ENCODE data around the gene MLEC. TPM values are rescaled to one million over a fixed set of nuclear protein-coding genes. Genes with fewer than 3 reads are reported as not detected.

The MLEC gene
- total RNA-seq, 1 donor from 2014 or later, result 129 TPM

- no peak overlapping the region for H3K27ac Mint-ChIP-seq (ENCODE audit: unreplicated experiment)
- no peak overlapping the region for H3K4me3 Mint-ChIP-seq (ENCODE audit: unreplicated experiment)
- H3K27me3 Mint-ChIP-seq (ENCODE audit: unreplicated experiment), result no peaks in the 10 kb centered on the region
- no peak for TF ChIP-seq CTCF (IDR thresholded peaks at IDR 0.05)
- H3K4me1 Mint-ChIP-seq (ENCODE audit: unreplicated experiment), result peaks cover 7% of the 10 kb centered on the region
- H3K9me3 Mint-ChIP-seq (ENCODE audit: unreplicated experiment), result no peaks in the 10 kb centered on the region
- no peak for DNase-seq (ENCODE audit: extremely low spot score, unreplicated experiment)
- peaks cover 42% of the 10 kb centered on the region for H3K36me3 Mint-ChIP-seq (ENCODE audit: unreplicated experiment)
Observed at GRCh38 chr12:120718055-120718454, 31.1 kb downstream of the MLEC start.

GRCh38 chr12:120719072-120719471, 32.1 kb downstream of the MLEC start:
- H3K36me3 Mint-ChIP-seq (ENCODE audit: unreplicated experiment), result peaks cover 37% of the 10 kb centered on the region

GRCh38 chr12:120719496-120720233, 32.7 kb downstream of the MLEC start:
- DNase-seq (ENCODE audit: extremely low spot score, unreplicated experiment), result no peak
- Mint-ChIP-seq H3K27ac (ENCODE audit: unreplicated experiment) (no peak overlapping the region), H3K36me3 (ENCODE audit: unreplicated experiment) (peaks cover 40% of the 10 kb centered on the region), H3K4me3 (ENCODE audit: unreplicated experiment) (no peak overlapping the region), H3K4me1 (ENCODE audit: unreplicated experiment) (peaks cover 5% of the 10 kb centered on the region), H3K9me3 (ENCODE audit: unreplicated experiment) (no peaks in the 10 kb centered on the region), H3K27me3 (ENCODE audit: unreplicated experiment) (no peaks in the 10 kb centered on the region)
- no peak for TF ChIP-seq CTCF (IDR thresholded peaks at IDR 0.05)

More at GRCh38 chr12:120719072-120719471, 32.1 kb downstream of the MLEC start:
- Mint-ChIP-seq H3K9me3 (ENCODE audit: unreplicated experiment) (no peaks in the 10 kb centered on the region), H3K27ac (ENCODE audit: unreplicated experiment) (no peak overlapping the region), H3K4me1 (ENCODE audit: unreplicated experiment) (peaks cover 2% of the 10 kb centered on the region), H3K4me3 (ENCODE audit: unreplicated experiment) (no peak overlapping the region), H3K27me3 (ENCODE audit: unreplicated experiment) (no peaks in the 10 kb centered on the region)
- no peak for TF ChIP-seq CTCF (IDR thresholded peaks at IDR 0.05)
- DNase-seq (ENCODE audit: extremely low spot score, unreplicated experiment), result no peak

- H3K36me3 Mint-ChIP-seq (ENCODE audit: unreplicated experiment), result peaks cover 40% of the 10 kb centered on the region
- no peak overlapping the region for H3K4me3 Mint-ChIP-seq (ENCODE audit: unreplicated experiment)
- H3K27me3 Mint-ChIP-seq (ENCODE audit: unreplicated experiment), result no peaks in the 10 kb centered on the region
- peaks cover 12% of the 10 kb centered on the region for H3K4me1 Mint-ChIP-seq (ENCODE audit: unreplicated experiment)
- no peak for TF ChIP-seq CTCF (IDR thresholded peaks at IDR 0.05)
- peak overlapping the region; percentile 34 for H3K27ac Mint-ChIP-seq (ENCODE audit: unreplicated experiment)
- DNase-seq (ENCODE audit: extremely low spot score, unreplicated experiment), result no peak
- H3K9me3 Mint-ChIP-seq (ENCODE audit: unreplicated experiment), result no peaks in the 10 kb centered on the region
Observed at GRCh38 chr12:120720234-120720986, 33.5 kb downstream of the MLEC start.
